GM21825 (cell line): ENCODE measurements around the gene FAM111B.
"Not testable (repeated sequence)": the region's sequence is repeated elsewhere in the genome, so short reads cannot be mapped to it uniquely, and the experiment has no call there.

Source experiments
- ATAC-seq: cut with Tn5 transposase; IDR thresholded peaks from one replicate; pipeline ENCODE4 v1.9.1; 2021; ENCODE audit warnings: mild to moderate bottlenecking, moderate library complexity; ENCODE audit not compliant: unreplicated experiment

FAM111B gene

DNA sequence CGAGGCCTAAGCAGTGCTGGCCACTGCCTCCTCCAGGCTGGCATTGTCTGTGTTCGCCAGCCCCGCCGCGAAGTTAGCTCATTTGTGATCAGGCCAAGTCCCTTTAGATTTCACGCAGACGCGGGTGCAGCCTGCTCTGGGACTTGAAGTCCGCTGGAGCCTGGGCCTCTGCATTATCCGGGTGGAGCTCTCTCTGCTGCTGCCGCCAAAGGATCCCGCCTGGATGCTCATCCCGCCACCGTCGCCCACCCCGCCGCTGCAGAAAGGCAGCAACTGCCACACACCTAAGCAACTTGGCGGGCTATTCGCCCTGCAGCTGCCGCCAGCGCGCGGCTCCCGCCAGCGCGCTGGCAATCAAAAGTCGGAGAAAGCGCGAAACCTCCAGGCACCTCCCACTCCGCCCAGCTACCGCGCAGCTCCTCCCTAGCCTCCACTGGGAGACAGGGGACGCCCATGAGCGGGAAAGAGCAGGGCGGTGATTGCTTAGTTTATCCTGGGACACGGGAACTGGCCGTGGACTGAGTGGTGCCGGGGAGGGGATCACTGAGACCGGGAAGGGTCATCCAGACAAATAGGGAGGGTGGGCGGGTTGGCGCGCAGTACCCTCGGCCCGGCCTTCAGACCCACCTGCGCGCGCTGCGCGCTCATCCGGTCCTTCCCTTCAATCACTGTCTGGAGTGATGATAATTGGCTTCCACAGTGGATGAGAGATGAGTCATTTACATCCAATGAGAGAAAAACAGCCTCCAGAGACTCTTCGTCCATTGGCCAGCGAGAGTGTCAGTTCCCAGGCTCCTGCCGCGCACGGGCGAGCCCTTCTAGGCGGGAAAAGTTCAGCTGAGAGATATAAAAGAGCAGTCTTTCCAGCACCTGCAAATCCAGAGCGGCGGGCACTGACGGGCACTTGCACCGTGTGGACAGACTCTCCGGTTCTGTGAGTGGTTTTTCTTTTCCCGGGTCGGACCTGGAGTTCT, at the start of gene FAM111B:
TSS of gene FAM111B (plus strand) at position 875 of the 974 bp plus-strand sequence. CDS start 2,389 bp downstream, outside the sequence.
- ATAC-seq, result peak; percentile 65

DNA sequence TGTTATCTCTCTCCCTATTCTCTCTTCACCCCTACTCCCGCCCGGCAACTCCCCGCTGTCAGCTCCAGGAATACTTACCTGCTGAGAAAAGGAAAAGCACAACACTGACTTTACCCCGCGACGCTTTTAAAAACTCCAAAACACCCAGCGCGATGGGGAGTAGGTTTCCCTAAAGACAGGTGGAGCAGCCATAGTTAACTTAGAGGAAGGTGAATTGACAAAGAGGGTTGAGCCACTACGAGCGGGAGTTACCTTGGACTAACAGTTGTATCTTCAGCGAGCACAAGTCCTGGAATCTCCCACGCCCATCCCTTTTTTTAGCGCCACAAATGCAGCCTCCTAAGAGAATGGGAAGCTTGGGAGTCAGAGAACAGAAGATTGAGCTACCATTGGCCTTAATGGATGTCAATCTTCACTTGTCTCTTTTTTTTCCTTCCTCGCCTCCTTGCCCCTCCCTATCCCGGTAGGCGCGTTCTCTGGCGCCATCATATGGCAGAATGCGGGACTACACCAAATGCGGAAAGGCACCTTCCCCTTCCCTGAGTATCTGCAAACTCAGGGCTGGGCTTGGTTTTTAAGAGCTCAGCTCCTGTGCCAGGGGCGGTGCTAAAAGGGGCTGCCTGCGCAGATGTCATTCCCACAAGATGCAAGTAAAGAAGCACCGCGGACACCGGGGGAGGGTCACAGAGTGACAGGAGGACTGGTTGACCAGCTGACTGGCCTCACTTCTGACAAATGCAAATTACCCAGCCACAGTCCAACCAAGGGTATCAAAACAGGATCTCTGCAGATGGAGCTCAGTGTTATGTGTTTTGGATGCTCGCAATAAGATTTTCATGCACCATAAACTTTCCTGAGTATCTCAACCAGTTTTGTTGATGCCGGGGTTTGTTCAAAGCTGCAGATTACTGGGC, 48.7 kb upstream of the FAM111B start:
- ATAC-seq, result peak; percentile 89

- not testable (repeated sequence) for ATAC-seq
Measured at GRCh38 chr11:59060096-59060495, 46.9 kb upstream of the FAM111B start.

DNA sequence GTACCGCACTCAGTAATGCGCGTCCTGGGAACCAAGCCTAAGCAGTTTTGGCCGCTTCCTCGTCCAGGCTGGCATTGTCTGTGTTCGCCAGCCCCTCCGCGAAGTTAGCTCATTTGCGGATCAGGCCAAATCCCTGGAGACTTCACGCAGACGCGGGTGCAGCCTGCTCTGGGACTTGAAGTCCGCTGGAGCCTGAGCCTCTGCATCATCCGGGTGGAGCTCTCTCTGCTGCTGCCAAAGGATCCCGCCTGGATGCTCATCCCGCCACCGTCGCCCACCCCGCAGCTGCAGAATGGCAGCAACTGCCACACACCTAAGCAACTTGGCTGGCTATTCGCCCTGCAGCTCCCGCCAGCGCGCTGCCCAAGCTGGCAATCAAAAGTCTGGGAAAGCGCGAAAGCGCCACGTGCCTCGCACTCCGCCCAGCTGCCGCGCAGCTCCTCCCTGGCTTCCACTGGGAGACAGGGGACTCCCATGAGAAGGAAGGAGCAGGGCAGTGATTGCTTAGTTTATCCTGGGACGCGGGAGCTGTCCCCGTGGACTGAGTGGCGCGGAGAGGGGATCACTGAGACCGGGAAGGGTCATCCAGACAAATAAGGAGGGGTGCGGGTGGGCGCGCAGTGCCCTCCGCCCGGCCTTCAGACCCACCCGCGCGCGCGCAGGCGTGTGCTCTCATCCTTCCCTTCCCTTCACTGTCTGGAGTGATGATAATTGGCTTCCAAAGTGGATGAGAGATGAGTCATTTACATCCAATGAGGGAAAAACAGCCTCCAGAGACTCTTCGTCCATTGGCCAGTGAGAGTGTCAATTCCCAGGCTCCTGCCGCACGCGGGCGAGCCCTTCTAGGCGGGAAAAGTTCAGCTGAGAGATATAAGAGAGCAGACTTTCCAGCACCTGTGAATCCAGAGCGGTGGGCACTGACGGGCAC, 44.2 kb upstream of the FAM111B start:
- no peak for ATAC-seq

DNA sequence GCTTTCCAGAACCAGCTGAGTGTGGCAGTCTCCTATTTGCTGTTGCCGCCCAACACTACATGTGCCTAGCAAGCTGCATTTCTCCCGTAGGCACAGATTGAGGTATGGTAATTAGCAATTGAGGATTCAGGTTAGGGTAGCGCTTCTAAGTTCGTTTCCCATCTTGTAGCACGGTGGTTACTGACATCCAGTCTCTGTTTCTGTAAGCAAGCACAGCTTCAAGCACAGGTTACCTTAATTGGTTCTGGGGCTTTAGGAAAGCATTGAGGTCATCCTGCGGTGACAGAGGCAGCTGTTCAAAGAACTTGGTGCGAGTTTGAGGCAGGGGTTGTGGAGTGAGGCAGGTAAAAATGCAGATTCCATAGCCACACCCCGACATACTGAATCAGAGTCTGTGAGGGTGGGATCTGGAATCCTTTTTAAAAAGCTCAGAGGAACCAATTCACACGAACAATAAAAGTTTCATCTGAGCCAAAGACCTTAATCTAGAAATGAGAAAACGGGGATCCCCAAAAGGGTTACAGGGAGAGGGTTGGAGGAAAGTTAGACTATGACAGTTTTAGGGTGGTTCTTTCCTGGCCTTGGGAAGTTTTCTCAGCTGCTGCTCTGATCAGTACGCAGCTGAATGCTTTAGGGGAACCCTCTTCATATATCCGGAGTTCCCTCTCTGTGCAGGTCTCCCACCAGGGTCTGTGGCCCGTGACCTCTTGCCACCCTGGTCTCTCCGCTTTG, 42.9 kb upstream of the FAM111B start:
- ATAC-seq, result not testable (repeated sequence)

- no peak for ATAC-seq
Measured at GRCh38 chr11:59069087-59069486, 38.0 kb upstream of the FAM111B start.

DNA sequence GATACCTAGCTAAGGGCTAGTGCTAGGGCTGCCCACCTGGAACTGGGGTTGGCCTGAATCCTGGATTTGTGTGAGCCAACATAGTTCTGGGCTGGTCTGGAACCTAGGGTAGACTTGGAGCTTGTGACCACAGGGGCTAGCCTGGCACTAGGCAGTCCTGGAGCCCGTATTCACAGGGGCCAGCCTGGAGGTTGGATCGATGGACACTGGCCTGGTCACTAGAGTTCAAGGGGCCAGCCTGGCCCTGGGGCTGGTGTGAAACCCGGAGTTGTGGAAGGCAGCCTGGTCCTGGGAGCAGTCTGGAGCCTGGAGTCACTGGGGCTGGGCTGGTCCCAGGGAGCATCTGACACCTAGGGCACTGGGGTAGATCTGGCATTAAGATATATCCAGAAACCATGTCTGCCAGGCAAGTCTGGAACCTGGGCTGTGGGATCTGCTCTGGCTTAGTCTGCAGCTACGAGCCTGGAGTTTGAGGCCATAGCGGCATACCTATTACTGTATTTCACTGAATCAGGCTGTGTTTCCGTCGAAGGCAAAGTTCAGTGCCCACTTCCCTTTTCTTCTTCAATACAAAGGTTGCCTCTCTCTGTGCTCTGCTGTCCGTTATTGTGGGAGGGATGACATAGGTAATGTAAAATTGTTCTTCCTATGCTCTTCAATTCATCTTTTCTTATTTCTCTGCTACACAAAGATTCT, 30.0 kb upstream of the FAM111B start:
- peak; percentile 90 for ATAC-seq

GRCh38 chr11:59078435-59078834, 28.6 kb upstream of the FAM111B start:
- ATAC-seq, result no peak

- ATAC-seq, result no peak
Measured at GRCh38 chr11:59079086-59079485, 28.0 kb upstream of the FAM111B start.

GRCh38 chr11:59080421-59080820, 26.6 kb upstream of the FAM111B start:
- ATAC-seq, result not testable (repeated sequence)

GRCh38 chr11:59081430-59082020, 25.5 kb upstream of the FAM111B start:
- not testable (repeated sequence) for ATAC-seq

DNA sequence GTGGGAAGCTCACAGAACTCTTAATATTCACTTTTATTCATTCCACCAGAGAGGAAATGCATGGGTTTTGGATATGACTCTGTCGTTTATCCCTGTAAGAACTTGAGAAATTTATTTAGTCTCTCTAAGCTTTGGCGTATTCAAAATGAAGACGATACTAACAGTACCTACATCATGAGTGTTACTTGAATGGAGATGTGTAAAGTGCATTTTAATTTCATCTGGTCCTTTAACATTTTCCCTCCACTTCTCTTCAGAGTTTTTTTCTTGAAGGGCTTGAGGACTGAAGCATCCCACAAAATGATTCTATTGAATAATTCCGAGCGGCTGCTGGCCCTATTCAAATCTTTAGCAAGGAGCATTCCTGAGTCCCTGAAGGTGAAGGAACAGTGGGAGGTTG, 21.0 kb upstream of the FAM111B start, which contains the start of gene GLYATL1B:
TSS of gene GLYATL1B (plus strand) at position 301 of the 400 bp plus-strand sequence. CDS start at position 301, 0 bp downstream.
- ATAC-seq, result not testable (repeated sequence)

GRCh38 chr11:59088162-59088561, 18.9 kb upstream of the FAM111B start:
- ATAC-seq, result no peak

DNA sequence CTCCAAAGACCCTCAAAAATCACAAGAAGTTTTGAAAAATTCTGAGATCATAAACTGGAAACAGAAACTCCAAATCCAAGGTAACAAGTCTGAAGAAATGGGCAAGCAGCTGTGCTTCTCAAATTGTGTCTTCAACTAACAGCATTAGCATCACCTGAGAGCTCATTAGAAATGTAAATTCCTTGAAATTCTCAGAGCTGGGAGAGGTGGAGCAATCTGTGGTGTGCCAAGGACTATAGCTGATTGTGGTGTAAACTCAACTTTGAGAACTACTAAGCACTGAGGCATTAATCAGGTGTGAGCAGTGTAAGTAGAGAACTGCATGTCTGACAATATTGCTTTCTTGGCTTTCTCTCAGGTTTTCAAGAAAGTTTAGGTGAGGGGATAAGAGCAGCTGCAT, 13.5 kb upstream of the FAM111B start:
- ATAC-seq, result not testable (repeated sequence)

DNA sequence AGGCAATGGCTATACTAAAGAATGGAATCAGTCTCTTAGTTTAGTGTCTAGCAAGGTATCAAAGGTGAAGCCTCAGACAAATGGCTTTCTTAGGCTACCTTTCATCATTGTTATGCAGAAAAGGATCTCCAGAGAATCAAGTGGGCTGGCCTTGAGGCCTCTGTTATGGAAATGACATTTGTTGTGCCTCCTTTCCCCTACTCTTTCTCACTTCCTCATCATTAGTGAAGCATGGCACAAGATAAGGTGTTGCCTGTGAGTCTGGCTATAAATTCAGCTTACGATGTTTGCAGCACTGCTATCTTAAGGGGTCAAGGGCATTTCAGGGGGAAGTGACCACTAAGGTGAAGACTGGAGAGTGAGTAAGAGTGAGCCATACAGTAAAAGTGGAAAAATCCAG, 11.8 kb upstream of the FAM111B start:
- ATAC-seq, result peak; percentile 88

- ATAC-seq, result not testable (repeated sequence)
Measured at GRCh38 chr11:59095972-59096575, 11.0 kb upstream of the FAM111B start.

DNA sequence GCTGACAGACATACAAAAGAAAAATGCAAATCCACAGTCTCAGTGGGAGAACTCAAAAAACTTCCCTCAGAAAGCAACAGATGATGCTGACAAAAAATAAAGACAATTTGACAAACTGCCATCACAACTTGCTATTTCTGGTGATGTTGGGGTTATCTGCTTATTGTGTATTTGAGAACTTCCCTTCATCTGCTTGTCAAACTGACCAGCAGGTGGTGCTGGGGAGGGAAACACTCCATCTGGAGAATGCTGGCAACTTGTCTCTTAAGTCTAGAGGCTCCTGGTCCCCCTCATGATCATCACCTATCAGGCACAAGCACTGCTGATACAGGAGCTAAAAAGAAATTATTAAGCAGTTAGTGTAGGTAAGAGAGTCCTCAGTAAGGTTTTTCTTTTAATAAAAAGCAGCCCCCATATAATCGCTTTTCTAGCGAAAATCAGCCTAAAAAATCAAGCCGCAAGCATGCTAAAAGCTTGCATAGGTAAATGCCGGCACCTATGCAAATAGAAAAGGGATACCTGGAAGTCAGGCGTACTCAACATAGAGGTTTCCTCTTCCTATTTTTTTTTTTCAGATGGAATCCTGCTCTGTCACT, 9.8 kb upstream of the FAM111B start:
- ATAC-seq, result no peak

- not testable (repeated sequence) for ATAC-seq
Measured at GRCh38 chr11:59097938-59098337, 9.1 kb upstream of the FAM111B start.
